Measurements from ENCODE around the gene CTPS2.

The CTPS2 gene

DNA sequence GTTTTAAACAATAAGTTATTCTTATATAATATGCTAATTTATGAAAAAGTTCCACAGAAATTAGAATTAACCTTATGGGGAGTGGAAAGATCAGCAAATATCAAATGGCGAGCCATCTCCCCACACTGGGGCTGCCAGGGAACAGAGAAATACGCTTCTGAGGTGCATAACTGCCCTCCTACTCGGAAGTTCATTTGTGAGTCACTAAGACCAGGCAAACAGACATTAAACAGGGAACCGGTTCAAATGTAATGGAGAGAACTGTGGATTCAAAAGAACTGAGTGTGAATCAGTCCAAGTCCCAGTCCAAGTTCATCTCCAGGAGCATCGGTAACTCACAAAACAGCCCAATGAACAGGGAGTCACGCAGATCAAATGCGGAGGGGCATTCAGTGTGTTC lies 73.9 kb downstream of the CTPS2 start:
- H3K27me3 ChIP-seq (ENCODE audit: insufficient read depth, low read length) = no peaks in the 10 kb centered on the region
- H3K4me3 ChIP-seq (ENCODE audit: low read depth, low read length, poor library complexity, severe bottlenecking) = no peak overlapping the region
- H2AFZ ChIP-seq (ENCODE audit: low read length) = no peak overlapping the region
- H3K79me2 ChIP-seq (ENCODE audit: insufficient read depth, low read length) = no peaks in the 10 kb centered on the region
- H3F3A ChIP-seq (ENCODE audit: insufficient read depth, low read length) = no peaks in the 10 kb centered on the region
- H3K4me2 ChIP-seq (ENCODE audit: low read length) = no peak overlapping the region
- no peaks in the 10 kb centered on the region for H3K9me3 ChIP-seq (ENCODE audit: low read length)
- H3K27ac ChIP-seq (ENCODE audit: low read depth, low read length, poor library complexity, severe bottlenecking) = no peak overlapping the region
- TF ChIP-seq, protein P1, sequence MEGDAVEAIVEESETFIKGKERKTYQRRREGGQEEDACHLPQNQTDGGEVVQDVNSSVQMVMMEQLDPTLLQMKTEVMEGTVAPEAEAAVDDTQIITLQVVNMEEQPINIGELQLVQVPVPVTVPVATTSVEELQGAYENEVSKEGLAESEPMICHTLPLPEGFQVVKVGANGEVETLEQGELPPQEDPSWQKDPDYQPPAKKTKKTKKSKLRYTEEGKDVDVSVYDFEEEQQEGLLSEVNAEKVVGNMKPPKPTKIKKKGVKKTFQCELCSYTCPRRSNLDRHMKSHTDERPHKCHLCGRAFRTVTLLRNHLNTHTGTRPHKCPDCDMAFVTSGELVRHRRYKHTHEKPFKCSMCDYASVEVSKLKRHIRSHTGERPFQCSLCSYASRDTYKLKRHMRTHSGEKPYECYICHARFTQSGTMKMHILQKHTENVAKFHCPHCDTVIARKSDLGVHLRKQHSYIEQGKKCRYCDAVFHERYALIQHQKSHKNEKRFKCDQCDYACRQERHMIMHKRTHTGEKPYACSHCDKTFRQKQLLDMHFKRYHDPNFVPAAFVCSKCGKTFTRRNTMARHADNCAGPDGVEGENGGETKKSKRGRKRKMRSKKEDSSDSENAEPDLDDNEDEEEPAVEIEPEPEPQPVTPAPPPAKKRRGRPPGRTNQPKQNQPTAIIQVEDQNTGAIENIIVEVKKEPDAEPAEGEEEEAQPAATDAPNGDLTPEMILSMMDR (IDR thresholded peaks at IDR 0.05; ENCODE audit: low read length) = no peak
- no peak for TF ChIP-seq EZH2 (IDR thresholded peaks at IDR 0.05; ENCODE audit: borderline replicate concordance, low read length)
- no peaks in the 10 kb centered on the region for H3K9me2 ChIP-seq (ENCODE audit: low read depth, low read length)
- H3K4me1 ChIP-seq (ENCODE audit: insufficient read depth, low read length, severe bottlenecking) = no peaks in the 10 kb centered on the region
- H3K9ac ChIP-seq (ENCODE audit: low read length) = no peak overlapping the region
- peaks cover 25% of the 10 kb centered on the region for H3K36me3 ChIP-seq (ENCODE audit: insufficient read depth, low read length)
- no peaks in the 10 kb centered on the region for H4K20me1 ChIP-seq (ENCODE audit: insufficient read depth, low read length)

DNA sequence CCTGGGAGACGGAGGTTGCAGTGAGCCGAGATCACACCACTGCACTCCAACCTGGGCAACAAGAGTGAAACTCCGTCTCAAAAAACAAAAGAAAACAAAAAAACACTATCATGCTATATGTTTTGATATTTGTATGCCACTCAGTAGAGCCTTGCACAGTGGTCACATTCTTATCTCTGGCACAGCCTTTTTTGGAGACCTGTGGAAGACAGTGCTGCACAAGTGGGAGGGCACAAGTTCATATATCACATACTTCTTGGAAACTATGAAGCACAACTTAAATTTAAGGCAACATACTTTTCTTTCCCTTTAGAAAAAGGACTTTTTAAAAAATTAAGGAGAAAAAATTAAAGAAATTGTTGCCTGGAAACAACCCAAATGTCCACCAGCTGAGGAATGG lies 76.9 kb downstream of the CTPS2 start:
- H3K9me2 ChIP-seq (ENCODE audit: low read depth, low read length) = no peaks in the 10 kb centered on the region
- H2AFZ ChIP-seq (ENCODE audit: low read length) = no peak overlapping the region
- no peaks in the 10 kb centered on the region for H3F3A ChIP-seq (ENCODE audit: insufficient read depth, low read length)
- TF ChIP-seq EZH2 (IDR thresholded peaks at IDR 0.05; ENCODE audit: borderline replicate concordance, low read length) = no peak
- TF ChIP-seq, protein P1 (IDR thresholded peaks at IDR 0.05; ENCODE audit: low read length) = no peak
- peaks cover 19% of the 10 kb centered on the region for H3K36me3 ChIP-seq (ENCODE audit: insufficient read depth, low read length)
- no peaks in the 10 kb centered on the region for H3K79me2 ChIP-seq (ENCODE audit: insufficient read depth, low read length)
- H3K27ac ChIP-seq (ENCODE audit: low read depth, low read length, poor library complexity, severe bottlenecking) = no peak overlapping the region
- no peaks in the 10 kb centered on the region for H3K9me3 ChIP-seq (ENCODE audit: low read length)
- no peaks in the 10 kb centered on the region for H3K4me1 ChIP-seq (ENCODE audit: insufficient read depth, low read length, severe bottlenecking)
- H3K4me3 ChIP-seq (ENCODE audit: low read depth, low read length, poor library complexity, severe bottlenecking) = no peak overlapping the region
- H3K9ac ChIP-seq (ENCODE audit: low read length) = no peak overlapping the region
- H4K20me1 ChIP-seq (ENCODE audit: insufficient read depth, low read length) = no peaks in the 10 kb centered on the region
- no peaks in the 10 kb centered on the region for H3K27me3 ChIP-seq (ENCODE audit: insufficient read depth, low read length)
- no peak overlapping the region for H3K4me2 ChIP-seq (ENCODE audit: low read length)

DNA sequence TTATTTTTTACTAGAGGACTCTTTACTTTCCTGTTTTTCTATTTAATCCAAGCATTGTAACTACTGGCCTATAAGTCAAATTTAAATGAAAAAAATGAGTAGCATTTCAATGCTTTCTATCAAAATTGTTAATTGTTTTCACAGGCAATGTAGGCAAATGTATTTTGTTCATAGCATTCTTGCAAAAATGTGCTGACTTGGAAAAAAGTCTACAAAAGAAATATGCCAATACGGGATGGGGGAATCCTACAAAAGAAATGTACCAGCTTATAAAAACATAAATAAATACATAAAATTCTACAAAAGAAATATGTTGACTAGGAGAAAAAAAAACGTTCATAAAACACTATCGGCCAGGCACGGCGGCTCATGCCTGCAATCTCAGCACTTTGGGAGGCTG lies 77.4 kb downstream of the CTPS2 start:
- TF ChIP-seq, protein P1 (IDR thresholded peaks at IDR 0.05; ENCODE audit: low read length) = no peak
- TF ChIP-seq EZH2 (IDR thresholded peaks at IDR 0.05; ENCODE audit: borderline replicate concordance, low read length) = no peak
- Histone ChIP-seq H3K79me2 (ENCODE audit: insufficient read depth, low read length) (no peaks in the 10 kb centered on the region), H3F3A (ENCODE audit: insufficient read depth, low read length) (no peaks in the 10 kb centered on the region), H3K27me3 (ENCODE audit: insufficient read depth, low read length) (no peaks in the 10 kb centered on the region), H3K4me3 (ENCODE audit: low read depth, low read length, poor library complexity, severe bottlenecking) (no peak overlapping the region), H2AFZ (ENCODE audit: low read length) (no peak overlapping the region), H3K36me3 (ENCODE audit: insufficient read depth, low read length) (peaks cover 19% of the 10 kb centered on the region), H3K9me2 (ENCODE audit: low read depth, low read length) (no peaks in the 10 kb centered on the region), H3K27ac (ENCODE audit: low read depth, low read length, poor library complexity, severe bottlenecking) (no peak overlapping the region), H3K9ac (ENCODE audit: low read length) (no peak overlapping the region), H3K9me3 (ENCODE audit: low read length) (no peaks in the 10 kb centered on the region), H4K20me1 (ENCODE audit: insufficient read depth, low read length) (no peaks in the 10 kb centered on the region), H3K4me1 (ENCODE audit: insufficient read depth, low read length, severe bottlenecking) (no peaks in the 10 kb centered on the region), H3K4me2 (ENCODE audit: low read length) (no peak overlapping the region)

Data from OCI-LY1 (cell line).